ENCODE data around the gene NR4A1. TPM values are rescaled to one million over a fixed set of nuclear protein-coding genes. Genes with fewer than 3 reads are reported as not detected.

The NR4A1 gene
- total and polyA plus RNA-seq, 2 of the 13 experiments (the other 11 are each of a cell fraction or from before 2014, with no cell fraction given), result 5.7 to 15.2 TPM

DNA sequence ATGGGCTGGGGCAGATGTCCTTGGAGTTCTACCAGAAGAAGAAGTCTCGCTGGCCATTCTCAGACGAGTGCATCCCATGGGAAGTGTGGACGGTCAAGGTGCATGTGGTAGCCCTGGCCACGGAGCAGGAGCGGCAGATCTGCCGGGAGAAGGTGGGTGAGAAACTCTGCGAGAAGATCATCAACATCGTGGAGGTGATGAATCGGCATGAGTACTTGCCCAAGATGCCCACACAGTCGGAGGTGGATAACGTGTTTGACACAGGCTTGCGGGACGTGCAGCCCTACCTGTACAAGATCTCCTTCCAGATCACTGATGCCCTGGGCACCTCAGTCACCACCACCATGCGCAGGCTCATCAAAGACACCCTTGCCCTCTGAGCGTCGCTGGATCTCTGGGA is 25.6 kb downstream of the NR4A1 start:
- DNase-seq (ENCODE audit: low spot score), result no peak
- Histone ChIP-seq H3K36me3 (replicated peaks in 1 of 2; ENCODE audit: control insufficient read depth in 1 of 2, insufficient read depth in 2 of 2, low read length in 2 of 2) (peaks cover 25 to 61% of the 10 kb centered on the region in 2 experiments), H3K27me3 (ENCODE audit: control insufficient read depth in 1 of 2, insufficient read depth in 2 of 2, low read length in 2 of 2) (no peaks in the 10 kb centered on the region), H3K4me2 (ENCODE audit: low read depth, low read length) (no peak overlapping the region), H3K4me1 (ENCODE audit: insufficient read depth, low read length) (peaks cover 34% of the 10 kb centered on the region), H3K9ac (ENCODE audit: insufficient read depth, low read depth, low read length) (no peak overlapping the region), H3K27ac (ENCODE audit: extremely low read length, insufficient read depth, low read length) (no peak overlapping the region), H3K9me3 (ENCODE audit: low read length) (no peaks in the 10 kb centered on the region), H4K20me1 (ENCODE audit: insufficient read depth, low read length) (no peaks in the 10 kb centered on the region), H2AFZ (ENCODE audit: low read length) (no peak overlapping the region), H3K4me3 (replicated peaks in 1 of 3; ENCODE audit: insufficient read depth in 1 of 3, low read depth in 2 of 3, low read length in 3 of 3) (no peak overlapping the region), H3K79me2 (ENCODE audit: insufficient read depth, low read length) (peaks cover 31% of the 10 kb centered on the region)
- in situ Hi-C loops (cut with HindIII; ENCODE audit: extremely low pct_ligation_motif_present, low pct_unique_long_range_greater_than_20kb), result no loop called here
- FAIRE-seq, result no peak
- ChIA-PET CTCF (ENCODE audit: low intra/inter-chr PET ratio, low total read pairs) (no interaction called here), POLR2A (no interaction called here)
- intact Hi-C loops (cut with micrococcal nuclease; ENCODE audit: unreplicated experiment), result no loop called here
- TF ChIP-seq EED (CRISPR knock-in tag; IDR thresholded peaks at IDR 0.05) (no peak), KLF11 (CRISPR knock-in tag; IDR thresholded peaks at IDR 0.05) (no peak), NR2C2 (CRISPR knock-in tag; IDR thresholded peaks at IDR 0.05; ENCODE audit: borderline replicate concordance) (no peak), RARG (CRISPR knock-in tag; IDR thresholded peaks at IDR 0.05; ENCODE audit: low read depth) (no peak)
- ATAC-seq, result no peak
- 94% methylated on average over 12 of the region's 16 CpGs for WGBS (ENCODE audit: low lambda C conversion rate)
- no TSS peak for BruUV-seq (replicated peaks)

DNA sequence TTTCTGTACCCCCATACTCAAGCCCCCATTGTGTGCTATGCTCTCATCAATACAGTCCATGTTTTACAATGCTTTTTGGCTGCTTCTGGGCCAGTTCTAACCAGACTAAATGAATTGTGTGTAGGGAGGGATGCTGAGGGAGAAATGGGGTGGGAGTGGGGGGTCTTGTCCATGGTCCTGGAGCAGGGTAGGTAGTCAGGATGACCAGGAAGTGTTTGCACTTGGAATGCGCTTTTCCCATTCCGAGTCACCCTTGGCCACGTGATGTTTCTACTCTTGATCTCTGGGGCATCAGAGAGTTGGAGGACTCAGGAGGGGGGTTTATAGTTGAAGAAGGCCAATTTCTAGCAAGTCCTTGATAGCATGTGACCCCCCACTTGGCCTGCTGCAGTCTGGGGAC is 27.0 kb downstream of the NR4A1 start:
- FAIRE-seq (no peak), ATAC-seq (no peak), DNase-seq (ENCODE audit: low spot score) (no peak)
- H3K27ac ChIP-seq (ENCODE audit: extremely low read length, insufficient read depth, low read length), result no peak overlapping the region
- H3K9ac ChIP-seq (ENCODE audit: insufficient read depth, low read depth, low read length), result no peak overlapping the region
- intact Hi-C loops (cut with micrococcal nuclease; ENCODE audit: unreplicated experiment), result no loop called here
- no peaks in the 10 kb centered on the region for H3K27me3 ChIP-seq (ENCODE audit: control insufficient read depth in 1 of 2, insufficient read depth in 2 of 2, low read length in 2 of 2)
- TF ChIP-seq ZNF724P (CRISPR knock-in tag; IDR thresholded peaks at IDR 0.05; ENCODE audit: borderline replicate concordance) (no peak), ZNF10 (CRISPR knock-in tag; IDR thresholded peaks at IDR 0.05; ENCODE audit: borderline replicate concordance, low read depth) (no peak), MAX (IDR thresholded peaks at IDR 0.05) (no peak)
- TF ChIP-seq, protein P1, sequence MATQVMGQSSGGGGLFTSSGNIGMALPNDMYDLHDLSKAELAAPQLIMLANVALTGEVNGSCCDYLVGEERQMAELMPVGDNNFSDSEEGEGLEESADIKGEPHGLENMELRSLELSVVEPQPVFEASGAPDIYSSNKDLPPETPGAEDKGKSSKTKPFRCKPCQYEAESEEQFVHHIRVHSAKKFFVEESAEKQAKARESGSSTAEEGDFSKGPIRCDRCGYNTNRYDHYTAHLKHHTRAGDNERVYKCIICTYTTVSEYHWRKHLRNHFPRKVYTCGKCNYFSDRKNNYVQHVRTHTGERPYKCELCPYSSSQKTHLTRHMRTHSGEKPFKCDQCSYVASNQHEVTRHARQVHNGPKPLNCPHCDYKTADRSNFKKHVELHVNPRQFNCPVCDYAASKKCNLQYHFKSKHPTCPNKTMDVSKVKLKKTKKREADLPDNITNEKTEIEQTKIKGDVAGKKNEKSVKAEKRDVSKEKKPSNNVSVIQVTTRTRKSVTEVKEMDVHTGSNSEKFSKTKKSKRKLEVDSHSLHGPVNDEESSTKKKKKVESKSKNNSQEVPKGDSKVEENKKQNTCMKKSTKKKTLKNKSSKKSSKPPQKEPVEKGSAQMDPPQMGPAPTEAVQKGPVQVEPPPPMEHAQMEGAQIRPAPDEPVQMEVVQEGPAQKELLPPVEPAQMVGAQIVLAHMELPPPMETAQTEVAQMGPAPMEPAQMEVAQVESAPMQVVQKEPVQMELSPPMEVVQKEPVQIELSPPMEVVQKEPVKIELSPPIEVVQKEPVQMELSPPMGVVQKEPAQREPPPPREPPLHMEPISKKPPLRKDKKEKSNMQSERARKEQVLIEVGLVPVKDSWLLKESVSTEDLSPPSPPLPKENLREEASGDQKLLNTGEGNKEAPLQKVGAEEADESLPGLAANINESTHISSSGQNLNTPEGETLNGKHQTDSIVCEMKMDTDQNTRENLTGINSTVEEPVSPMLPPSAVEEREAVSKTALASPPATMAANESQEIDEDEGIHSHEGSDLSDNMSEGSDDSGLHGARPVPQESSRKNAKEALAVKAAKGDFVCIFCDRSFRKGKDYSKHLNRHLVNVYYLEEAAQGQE (IDR thresholded peaks at IDR 0.05; ENCODE audit: borderline replicate concordance in 1 of 2, low read depth in 1 of 2, low read length in 2 of 2), result peak; percentile 19 to 76
- H4K20me1 ChIP-seq (ENCODE audit: insufficient read depth, low read length), result no peaks in the 10 kb centered on the region
- in situ Hi-C loops (cut with HindIII; ENCODE audit: extremely low pct_ligation_motif_present, low pct_unique_long_range_greater_than_20kb), result no loop called here
- WGBS (ENCODE audit: low lambda C conversion rate), result 96% methylated on average over 3 of the region's 3 CpGs
- CTCF ChIA-PET (ENCODE audit: low intra/inter-chr PET ratio, low total read pairs), result no interaction called here
- H3K9me3 ChIP-seq (ENCODE audit: low read length), result no peaks in the 10 kb centered on the region
- H3K4me3 ChIP-seq (replicated peaks in 1 of 3; ENCODE audit: insufficient read depth in 1 of 3, low read depth in 2 of 3, low read length in 3 of 3), result no peak overlapping the region
- POLR2A ChIA-PET, result no interaction called here
- peaks cover 18% of the 10 kb centered on the region for H3K79me2 ChIP-seq (ENCODE audit: insufficient read depth, low read length)
- H2AFZ ChIP-seq (ENCODE audit: low read length), result no peak overlapping the region
- no TSS peak for BruUV-seq (replicated peaks)
- H3K4me1 ChIP-seq (ENCODE audit: insufficient read depth, low read length), result peaks cover 36% of the 10 kb centered on the region
- H3K4me2 ChIP-seq (ENCODE audit: low read depth, low read length), result no peak overlapping the region
- H3K36me3 ChIP-seq (replicated peaks in 1 of 2; ENCODE audit: control insufficient read depth in 1 of 2, insufficient read depth in 2 of 2, low read length in 2 of 2), result peaks cover 25 to 51% of the 10 kb centered on the region in 2 experiments

Measured in HepG2 (cell line).